HL-60 (cell line): ENCODE results near the gene TYRP1.

Experiments
- DNase-seq, 2 experiments: peaks; one replicate each; pipeline ENCODE4 v3.0.0-alpha.2; 2010 to 2020; ENCODE audit warnings: low read depth in 1 of 2, low spot score in 1 of 2
- H3K27ac ChIP-seq: fragments of 250-450 bp; sonication (Bioruptor Pico); replicated peaks from 2 replicates; pipeline ENCODE4 v1.5.1; 2020; ENCODE audit warnings: mild to moderate bottlenecking, moderate library complexity
- H3K27me3 ChIP-seq: fragments of 250-450 bp; sonication (Bioruptor Pico); 2 replicates; pipeline ENCODE4 v1.5.1; 2021; ENCODE audit warnings: mild to moderate bottlenecking, moderate library complexity; ENCODE audit not compliant: insufficient read depth, poor library complexity, severe bottlenecking
- H3K4me3 ChIP-seq: replicated peaks from 2 replicates; pipeline ENCODE4 v1.5.1; 2011; ENCODE audit warnings: mild to moderate bottlenecking, control low read depth, low read length; ENCODE audit not compliant: insufficient read depth
- GABPA ChIP-seq: IDR thresholded peaks from 2 replicates; pipeline ENCODE4 v1.6.1; 2012; ENCODE audit warnings: low read depth
- POLR2AphosphoS5 ChIP-seq: IDR thresholded peaks from 2 replicates; pipeline ENCODE4 v1.6.1; 2012; ENCODE audit warnings: low read depth
- SPI1 ChIP-seq: IDR thresholded peaks from 2 replicates; pipeline ENCODE4 v1.6.1; 2012; ENCODE audit warnings: low read depth, mild to moderate bottlenecking, borderline replicate concordance
- TF ChIP-seq, protein P1 (sequence below): IDR thresholded peaks from one replicate; pipeline ENCODE4 v1.5.1; 2011; ENCODE audit warnings: low read length, control low read depth, inconsistent platforms; ENCODE audit not compliant: insufficient read depth
- TF ChIP-seq, protein P2 (sequence below): IDR thresholded peaks from 2 replicates; pipeline ENCODE4 v1.6.1; 2012; ENCODE audit warnings: low read depth; ENCODE audit not compliant: insufficient replicate concordance

Gene TYRP1

DNA sequence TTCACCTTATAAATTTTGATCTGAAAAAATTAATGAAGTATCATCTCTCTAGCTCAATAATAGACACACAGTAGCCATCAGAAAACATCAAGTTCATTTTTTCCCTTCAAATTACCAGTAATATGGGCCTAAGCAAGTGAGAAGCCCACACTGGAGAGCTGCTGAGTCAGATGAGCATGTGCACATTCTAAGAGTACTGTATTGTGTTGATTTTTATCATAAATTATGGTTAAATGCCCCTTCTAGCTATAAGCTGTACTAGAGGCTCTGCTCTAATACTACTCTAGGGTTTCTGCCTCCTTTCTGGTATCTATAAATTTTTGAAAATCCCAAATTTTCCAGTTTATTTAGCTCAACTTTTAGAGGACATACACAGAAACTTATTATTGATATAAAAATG is 42.1 kb upstream of the TYRP1 start:
- no peak for TF ChIP-seq POLR2AphosphoS5
- TF ChIP-seq, protein P1, sequence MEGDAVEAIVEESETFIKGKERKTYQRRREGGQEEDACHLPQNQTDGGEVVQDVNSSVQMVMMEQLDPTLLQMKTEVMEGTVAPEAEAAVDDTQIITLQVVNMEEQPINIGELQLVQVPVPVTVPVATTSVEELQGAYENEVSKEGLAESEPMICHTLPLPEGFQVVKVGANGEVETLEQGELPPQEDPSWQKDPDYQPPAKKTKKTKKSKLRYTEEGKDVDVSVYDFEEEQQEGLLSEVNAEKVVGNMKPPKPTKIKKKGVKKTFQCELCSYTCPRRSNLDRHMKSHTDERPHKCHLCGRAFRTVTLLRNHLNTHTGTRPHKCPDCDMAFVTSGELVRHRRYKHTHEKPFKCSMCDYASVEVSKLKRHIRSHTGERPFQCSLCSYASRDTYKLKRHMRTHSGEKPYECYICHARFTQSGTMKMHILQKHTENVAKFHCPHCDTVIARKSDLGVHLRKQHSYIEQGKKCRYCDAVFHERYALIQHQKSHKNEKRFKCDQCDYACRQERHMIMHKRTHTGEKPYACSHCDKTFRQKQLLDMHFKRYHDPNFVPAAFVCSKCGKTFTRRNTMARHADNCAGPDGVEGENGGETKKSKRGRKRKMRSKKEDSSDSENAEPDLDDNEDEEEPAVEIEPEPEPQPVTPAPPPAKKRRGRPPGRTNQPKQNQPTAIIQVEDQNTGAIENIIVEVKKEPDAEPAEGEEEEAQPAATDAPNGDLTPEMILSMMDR, result no peak
- TF ChIP-seq SPI1, result no peak
- TF ChIP-seq GABPA, result no peak
- TF ChIP-seq, protein P2, sequence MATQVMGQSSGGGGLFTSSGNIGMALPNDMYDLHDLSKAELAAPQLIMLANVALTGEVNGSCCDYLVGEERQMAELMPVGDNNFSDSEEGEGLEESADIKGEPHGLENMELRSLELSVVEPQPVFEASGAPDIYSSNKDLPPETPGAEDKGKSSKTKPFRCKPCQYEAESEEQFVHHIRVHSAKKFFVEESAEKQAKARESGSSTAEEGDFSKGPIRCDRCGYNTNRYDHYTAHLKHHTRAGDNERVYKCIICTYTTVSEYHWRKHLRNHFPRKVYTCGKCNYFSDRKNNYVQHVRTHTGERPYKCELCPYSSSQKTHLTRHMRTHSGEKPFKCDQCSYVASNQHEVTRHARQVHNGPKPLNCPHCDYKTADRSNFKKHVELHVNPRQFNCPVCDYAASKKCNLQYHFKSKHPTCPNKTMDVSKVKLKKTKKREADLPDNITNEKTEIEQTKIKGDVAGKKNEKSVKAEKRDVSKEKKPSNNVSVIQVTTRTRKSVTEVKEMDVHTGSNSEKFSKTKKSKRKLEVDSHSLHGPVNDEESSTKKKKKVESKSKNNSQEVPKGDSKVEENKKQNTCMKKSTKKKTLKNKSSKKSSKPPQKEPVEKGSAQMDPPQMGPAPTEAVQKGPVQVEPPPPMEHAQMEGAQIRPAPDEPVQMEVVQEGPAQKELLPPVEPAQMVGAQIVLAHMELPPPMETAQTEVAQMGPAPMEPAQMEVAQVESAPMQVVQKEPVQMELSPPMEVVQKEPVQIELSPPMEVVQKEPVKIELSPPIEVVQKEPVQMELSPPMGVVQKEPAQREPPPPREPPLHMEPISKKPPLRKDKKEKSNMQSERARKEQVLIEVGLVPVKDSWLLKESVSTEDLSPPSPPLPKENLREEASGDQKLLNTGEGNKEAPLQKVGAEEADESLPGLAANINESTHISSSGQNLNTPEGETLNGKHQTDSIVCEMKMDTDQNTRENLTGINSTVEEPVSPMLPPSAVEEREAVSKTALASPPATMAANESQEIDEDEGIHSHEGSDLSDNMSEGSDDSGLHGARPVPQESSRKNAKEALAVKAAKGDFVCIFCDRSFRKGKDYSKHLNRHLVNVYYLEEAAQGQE, result no peak
- H3K27ac ChIP-seq, result no peak overlapping the region
- DNase-seq, result no peak

DNA sequence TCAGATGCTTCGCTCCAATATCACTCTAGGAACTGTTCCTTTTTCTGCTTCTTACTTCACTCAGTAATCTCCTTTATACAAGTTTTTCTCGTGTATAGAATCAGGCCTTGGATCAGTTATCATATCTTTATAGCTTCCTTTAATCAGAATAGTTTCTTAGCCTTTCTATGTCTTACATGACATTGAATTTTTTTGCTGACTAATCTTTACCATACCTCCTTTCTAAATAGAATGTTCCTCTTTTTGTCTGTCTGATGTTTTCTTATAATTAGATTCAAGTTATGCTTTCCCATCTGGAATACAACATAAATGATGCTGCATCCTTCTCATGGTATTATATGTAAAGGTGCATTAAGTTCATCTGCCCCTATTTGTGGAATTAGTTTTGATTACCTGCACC is 40.2 kb upstream of the TYRP1 start:
- no peak for DNase-seq
- Histone ChIP-seq H3K4me3 (no peak overlapping the region), H3K27ac (no peak overlapping the region), H3K27me3 (no peaks in the 10 kb centered on the region)
- TF ChIP-seq, protein P1, result no peak
- no peak for TF ChIP-seq POLR2AphosphoS5
- TF ChIP-seq GABPA, result no peak
- TF ChIP-seq, protein P2, result no peak
- no peak for TF ChIP-seq SPI1

More for the DNA sequence above, 42.1 kb upstream of the TYRP1 start:
- Histone ChIP-seq H3K27me3 (no peaks in the 10 kb centered on the region), H3K4me3 (no peak overlapping the region)

DNA sequence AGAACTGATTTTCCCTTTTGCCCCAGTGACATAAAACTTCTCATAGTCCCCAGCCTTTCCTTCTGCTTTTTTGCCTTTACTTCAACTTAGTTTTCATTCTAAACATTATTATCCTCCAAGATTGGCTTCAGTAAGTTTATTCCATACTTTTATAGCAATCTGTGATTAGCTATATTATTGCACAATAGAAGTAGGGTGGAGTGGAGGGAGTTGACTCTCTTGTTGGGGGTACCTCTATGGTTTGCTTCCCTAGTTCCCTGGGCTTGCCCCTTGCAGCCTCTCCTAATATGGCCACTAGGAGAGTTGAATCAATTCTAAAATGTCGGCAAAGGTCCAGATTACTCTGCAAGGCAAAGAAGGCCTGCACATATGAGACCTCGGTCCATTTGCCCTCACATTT is 36.4 kb upstream of the TYRP1 start:
- no peaks in the 10 kb centered on the region for H3K27me3 ChIP-seq
- H3K27ac ChIP-seq, result no peak overlapping the region
- H3K4me3 ChIP-seq, result no peak overlapping the region
- TF ChIP-seq POLR2AphosphoS5, result no peak
- TF ChIP-seq, protein P1, result no peak
- TF ChIP-seq SPI1, result no peak
- TF ChIP-seq, protein P2, result no peak
- no peak for TF ChIP-seq GABPA
- DNase-seq, result no peak
